HAP-1 (cell line): ENCODE results near the gene PDXP.
"Not testable (repeated sequence)": the region's sequence is repeated elsewhere in the genome, so short reads cannot be mapped to it uniquely, and the experiment has no call there.

Experiments used
- DNase-seq, 2 experiments: peaks; one replicate each; pipeline ENCODE4 v3.0.0-alpha.2; 2016 to 2020; ENCODE audit warnings: low spot score in 2 of 2
- H3K27me3 ChIP-seq: fragments of 250-450 bp; sonication (Bioruptor Pico); 2 replicates; pipeline ENCODE4 v1.5.1; 2020; ENCODE audit warnings: low read depth, mild to moderate bottlenecking, moderate library complexity
- H3K36me3 ChIP-seq: fragments of 250-450 bp; sonication (Bioruptor Pico); replicated peaks from 2 replicates; pipeline ENCODE4 v1.5.1; 2020; ENCODE audit warnings: mild to moderate bottlenecking
- H3K4me1 ChIP-seq: fragments of 250-450 bp; sonication (Bioruptor Pico); 2 replicates; pipeline ENCODE4 v1.5.1; 2020; ENCODE audit warnings: mild to moderate bottlenecking
- H3K4me3 ChIP-seq: fragments of 250-450 bp; sonication (Bioruptor Pico); 2 replicates; pipeline ENCODE4 v1.5.1; 2020; ENCODE audit warnings: mild to moderate bottlenecking, moderate library complexity
- H3K9me3 ChIP-seq: fragments of 250-450 bp; sonication (Bioruptor Pico); 2 replicates; pipeline ENCODE4 v1.5.1; 2020; ENCODE audit warnings: mild to moderate bottlenecking, moderate library complexity
- in situ Hi-C: fragments of 300-500 bp; cut with MboI; formaldehyde crosslinking; loops from 3 replicates; pipeline ENCODE4 v1.14.3; 2020; ENCODE audit warnings: low sequenced_read_pairs, inconsistent platforms, mixed read lengths

PDXP gene

GRCh38 chr22:37658133-37659065, at the start of gene PDXP:
Gene PDXP (plus strand): TSS chr22:37658723. CDS start chr22:37658783, 60 bp downstream.
- peak within 1 kb of the TSS; percentile 65 for H3K4me3 ChIP-seq
- in situ Hi-C loops, result no loop called here
- peaks cover 10% of the 10 kb centered on the region for H3K36me3 ChIP-seq
- H3K4me1 ChIP-seq, result peaks cover 18% of the 10 kb centered on the region
- H3K9me3 ChIP-seq, result no peaks in the 10 kb centered on the region
- peak; percentile 99 for DNase-seq
- H3K27me3 ChIP-seq, result no peaks in the 10 kb centered on the region

- in situ Hi-C loops, result no loop called here
- peak overlapping the region; percentile 80 for H3K4me3 ChIP-seq
- H3K9me3 ChIP-seq, result no peaks in the 10 kb centered on the region
- peak in 1 of 2 experiments; percentile 29 for DNase-seq
- peaks cover 11% of the 10 kb centered on the region for H3K36me3 ChIP-seq
- H3K4me1 ChIP-seq, result peaks cover 9% of the 10 kb centered on the region
- peaks cover 14% of the 10 kb centered on the region; the same call in 1 of the 2 replicates for H3K27me3 ChIP-seq
These were observed 49.0 kb upstream of the PDXP start for GRCh38 chr22:37609240-37610152.

GRCh38 chr22:37610153-37610475, 48.4 kb upstream of the PDXP start:
- Histone ChIP-seq H3K4me3 (peak overlapping the region; percentile 80), H3K36me3 (peaks cover 18% of the 10 kb centered on the region)
- H3K27me3 ChIP-seq, in situ Hi-C loops, H3K4me1 ChIP-seq, DNase-seq, H3K9me3 ChIP-seq: not testable (repeated sequence)

- DNase-seq, result no peak
- Histone ChIP-seq H3K4me1 (peaks cover 9% of the 10 kb centered on the region), H3K9me3 (no peaks in the 10 kb centered on the region), H3K36me3 (peaks cover 18% of the 10 kb centered on the region), H3K4me3 (no peak overlapping the region), H3K27me3 (peaks cover 6% of the 10 kb centered on the region; the same call in 1 of the 2 replicates)
- in situ Hi-C loops, result no loop called here
These were observed 47.9 kb upstream of the PDXP start for GRCh38 chr22:37610480-37611129.

- H3K27me3 ChIP-seq, result peaks cover under 1% of the 10 kb centered on the region; the same call in 1 of the 2 replicates
- H3K4me3 ChIP-seq, result no peak overlapping the region
- H3K36me3 ChIP-seq, result peaks cover 22% of the 10 kb centered on the region
- H3K9me3 ChIP-seq, result no peaks in the 10 kb centered on the region
- DNase-seq, result no peak
- peaks cover 9% of the 10 kb centered on the region for H3K4me1 ChIP-seq
- in situ Hi-C loops, result no loop called here
These were observed 47.3 kb upstream of the PDXP start for GRCh38 chr22:37611207-37611606.

GRCh38 chr22:37616201-37617083, 42.1 kb upstream of the PDXP start:
- Histone ChIP-seq H3K4me1 (no peaks in the 10 kb centered on the region), H3K9me3 (no peaks in the 10 kb centered on the region), H3K27me3 (no peaks in the 10 kb centered on the region), H3K36me3 (peaks cover 59% of the 10 kb centered on the region), H3K4me3 (no peak overlapping the region)
- DNase-seq, result no peak
- in situ Hi-C loops, result no loop called here

GRCh38 chr22:37617431-37617830, 41.1 kb upstream of the PDXP start:
- Histone ChIP-seq H3K4me1 (no peaks in the 10 kb centered on the region), H3K9me3 (no peaks in the 10 kb centered on the region), H3K36me3 (peaks cover 59% of the 10 kb centered on the region), H3K27me3 (no peaks in the 10 kb centered on the region), H3K4me3 (no peak overlapping the region)
- DNase-seq, result no peak
- in situ Hi-C loops, result no loop called here

GRCh38 chr22:37618072-37618656, 40.4 kb upstream of the PDXP start:
- Histone ChIP-seq H3K4me1 (no peaks in the 10 kb centered on the region), H3K4me3 (no peak overlapping the region), H3K27me3 (no peaks in the 10 kb centered on the region), H3K36me3 (peaks cover 61% of the 10 kb centered on the region), H3K9me3 (no peaks in the 10 kb centered on the region)
- in situ Hi-C loops, result no loop called here
- no peak for DNase-seq

GRCh38 chr22:37618674-37619073, 39.8 kb upstream of the PDXP start:
- DNase-seq, result no peak
- Histone ChIP-seq H3K4me3 (no peak overlapping the region), H3K27me3 (no peaks in the 10 kb centered on the region), H3K9me3 (no peaks in the 10 kb centered on the region), H3K4me1 (no peaks in the 10 kb centered on the region), H3K36me3 (peaks cover 64% of the 10 kb centered on the region)
- in situ Hi-C loops, result no loop called here

GRCh38 chr22:37619991-37620390, 38.5 kb upstream of the PDXP start:
- Histone ChIP-seq H3K4me1 (no peaks in the 10 kb centered on the region), H3K36me3 (peaks cover 64% of the 10 kb centered on the region), H3K9me3 (no peaks in the 10 kb centered on the region), H3K27me3 (no peaks in the 10 kb centered on the region), H3K4me3 (no peak overlapping the region)
- no peak for DNase-seq
- in situ Hi-C loops, result no loop called here

GRCh38 chr22:37621352-37621860, 37.1 kb upstream of the PDXP start:
- H3K27me3 ChIP-seq, result no peaks in the 10 kb centered on the region
- no peak for DNase-seq
- H3K36me3 ChIP-seq, result peaks cover 67% of the 10 kb centered on the region

More at GRCh38 chr22:37621352-37621860, 37.1 kb upstream of the PDXP start:
- Histone ChIP-seq H3K9me3 (no peaks in the 10 kb centered on the region), H3K4me3 (no peak overlapping the region), H3K4me1 (no peaks in the 10 kb centered on the region)
- in situ Hi-C loops, result no loop called here
